Sigmoid colon (tissue), 7 donors: Measurements from ENCODE around the gene POLG. TPM values are rescaled to one million over a fixed set of nuclear protein-coding genes. Genes with fewer than 3 reads are reported as not detected.

Experiments used
- polyA plus RNA-seq, 3 donors: library from polyadenylated mRNA; stranded (reverse); fragments of 200-250 nt; gene quantifications; one replicate each; pipeline ENCODE4 v1.2.3, GENCODE V29; 2013
- small RNA-seq, 3 donors: library from RNA; depleted of rRNA; stranded (forward); fragments of <200 nt; gene quantifications; one replicate each; pipeline ENCODE3, GENCODE V24; 2016
- total RNA-seq, 4 donors: library from RNA; depleted of rRNA; stranded (reverse); fragments of >200 nt; gene quantifications; one replicate each; pipeline ENCODE4 v1.1.0, GENCODE V29; 2016
- donor health status: healthy with polysubstance abuse.
- donor health status: Bipolar disorder and iron deficiency.
- donor health status: healthy.

Gene POLG
- total and polyA plus RNA-seq, 7 donors: 25.2 to 43.4 (median 38.5) TPM

Small RNA genes lying within 50 kb of the gene (small RNA-seq; reads per million reads assigned to genes)
- 0 reads per million in 3 donors for gene MIR6766

Other genes with a start within 250 kb of the POLG start
- gene ABHD2, start 246.4 kb downstream of the POLG start, total RNA-seq: 10 to 100 TPM; 32.9 to 81.5 (median 49.0) TPM
- 10 to 100 TPM in 1 of 3 donors, 1 to 10 TPM in 2; 1.8 to 27.7 (median 4.2) TPM for gene ABHD2, start 246.4 kb downstream of the POLG start, polyA plus RNA-seq
- 1 to 10 TPM in 2 of 4 donors, under 1 TPM in 1, not detected in 1; 0.27 to 6.6 (median 1.8) TPM for gene RLBP1, start 113.2 kb downstream of the POLG start, total RNA-seq
- under 1 TPM in 1 of 3 donors, not detected in 2; 0.50 TPM for gene RLBP1, start 113.2 kb downstream of the POLG start, polyA plus RNA-seq
- 1 to 10 TPM; 2.0 to 5.2 (median 3.3) TPM for gene FANCI, start 90.8 kb downstream of the POLG start, total RNA-seq
- gene FANCI, start 90.8 kb downstream of the POLG start, polyA plus RNA-seq: 10 to 100 TPM in 1 of 3 donors, 1 to 10 TPM in 2; 2.3 to 16.0 (median 2.4) TPM
- not detected for gene RHCG, start 161.8 kb upstream of the POLG start, total RNA-seq
- gene RHCG, start 161.8 kb upstream of the POLG start, polyA plus RNA-seq: 1 to 10 TPM in 1 of 3 donors, under 1 TPM in 1, not detected in 1; 0.47 to 3.0 TPM
- under 1 TPM in 1 of 4 donors, not detected in 3; 0.14 TPM for gene TICRR, start 240.6 kb upstream of the POLG start, total RNA-seq
- 1 to 10 TPM in 1 of 3 donors, under 1 TPM in 2; 0.23 to 3.5 (median 0.60) TPM for gene TICRR, start 240.6 kb upstream of the POLG start, polyA plus RNA-seq